ENCODE results near the gene SECISBP2. TPM values are rescaled to one million over a fixed set of nuclear protein-coding genes. Genes with fewer than 3 reads are reported as not detected.

SECISBP2 gene
- total RNA-seq, 1 donor from 2014 or later, result 118 TPM

DNA sequence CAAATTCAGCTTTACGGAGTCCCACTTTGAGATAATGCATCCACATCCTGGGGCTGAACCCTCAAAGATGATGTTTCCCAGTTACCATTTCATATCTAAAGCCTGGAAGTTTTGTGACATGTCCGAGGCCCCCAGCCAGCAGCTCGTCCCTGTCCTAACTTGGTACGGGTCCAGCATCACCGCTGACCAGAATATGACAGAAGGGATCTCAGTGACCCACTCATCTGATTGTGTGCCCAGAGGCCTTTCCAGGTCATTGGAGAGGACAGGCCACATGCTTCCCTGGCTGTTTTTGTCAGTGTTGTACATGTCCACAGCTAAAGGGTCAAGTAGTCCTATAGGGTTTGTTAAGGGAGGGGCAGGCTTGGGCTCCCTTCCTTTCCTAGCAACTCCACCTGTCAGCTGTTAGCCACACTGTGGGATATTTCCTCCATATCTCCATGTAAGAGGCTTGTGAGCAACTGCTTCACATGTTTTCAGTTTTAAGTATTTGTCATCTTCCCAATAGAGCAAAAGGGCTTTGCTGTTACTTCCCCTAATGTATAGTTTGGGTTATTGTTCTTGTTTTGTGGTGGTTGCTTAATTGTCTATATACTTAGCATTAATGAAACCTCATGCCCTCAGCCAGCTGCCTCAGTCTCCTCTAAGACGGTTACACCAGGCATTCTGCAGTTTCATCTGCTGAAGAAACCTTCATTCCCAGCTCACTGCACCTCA lies 33.4 kb downstream of the SECISBP2 start:
- DNase-seq (ENCODE audit: low spot score), result no peak
- no peaks in the 10 kb centered on the region for H3K9me3 ChIP-seq (ENCODE audit: low read depth)
- TF ChIP-seq EZH2 (IDR thresholded peaks at IDR 0.05) (no peak), EZH2phosphoT487 (IDR thresholded peaks at IDR 0.05) (no peak)
- TF ChIP-seq, protein P1, sequence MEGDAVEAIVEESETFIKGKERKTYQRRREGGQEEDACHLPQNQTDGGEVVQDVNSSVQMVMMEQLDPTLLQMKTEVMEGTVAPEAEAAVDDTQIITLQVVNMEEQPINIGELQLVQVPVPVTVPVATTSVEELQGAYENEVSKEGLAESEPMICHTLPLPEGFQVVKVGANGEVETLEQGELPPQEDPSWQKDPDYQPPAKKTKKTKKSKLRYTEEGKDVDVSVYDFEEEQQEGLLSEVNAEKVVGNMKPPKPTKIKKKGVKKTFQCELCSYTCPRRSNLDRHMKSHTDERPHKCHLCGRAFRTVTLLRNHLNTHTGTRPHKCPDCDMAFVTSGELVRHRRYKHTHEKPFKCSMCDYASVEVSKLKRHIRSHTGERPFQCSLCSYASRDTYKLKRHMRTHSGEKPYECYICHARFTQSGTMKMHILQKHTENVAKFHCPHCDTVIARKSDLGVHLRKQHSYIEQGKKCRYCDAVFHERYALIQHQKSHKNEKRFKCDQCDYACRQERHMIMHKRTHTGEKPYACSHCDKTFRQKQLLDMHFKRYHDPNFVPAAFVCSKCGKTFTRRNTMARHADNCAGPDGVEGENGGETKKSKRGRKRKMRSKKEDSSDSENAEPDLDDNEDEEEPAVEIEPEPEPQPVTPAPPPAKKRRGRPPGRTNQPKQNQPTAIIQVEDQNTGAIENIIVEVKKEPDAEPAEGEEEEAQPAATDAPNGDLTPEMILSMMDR (IDR thresholded peaks at IDR 0.05), result no peak

GRCh38 chr9:89352451-89352850 lies 34.2 kb downstream of the SECISBP2 start:
- H2AFZ ChIP-seq (replicated peaks), result no peak overlapping the region
- no peaks in the 10 kb centered on the region for H3K9me3 Mint-ChIP-seq
- no peak overlapping the region for H3K4me2 ChIP-seq
- no peaks in the 10 kb centered on the region for H3K4me1 Mint-ChIP-seq
- H3K27ac Mint-ChIP-seq, result no peak overlapping the region
- H3K27me3 Mint-ChIP-seq (ENCODE audit: insufficient read depth, low read depth), result peaks cover 2% of the 10 kb centered on the region
- no peak for DNase-seq (ENCODE audit: low spot score)
- peaks cover 53% of the 10 kb centered on the region for H3K36me3 Mint-ChIP-seq
- no peak overlapping the region for H3K27ac ChIP-seq
- H3K4me1 ChIP-seq, result no peaks in the 10 kb centered on the region
- no peaks in the 10 kb centered on the region for H3F3A ChIP-seq (ENCODE audit: low read depth)
- H3K4me3 ChIP-seq, result no peak overlapping the region
- H3K9me3 ChIP-seq (ENCODE audit: low read depth), result no peaks in the 10 kb centered on the region
- H3K79me2 ChIP-seq (ENCODE audit: low read depth), result no peaks in the 10 kb centered on the region
- H3K36me3 ChIP-seq, result peaks cover 4% of the 10 kb centered on the region
- no peak overlapping the region for H3K9ac ChIP-seq
- H3K4me3 Mint-ChIP-seq, result no peak overlapping the region
- H4K20me1 ChIP-seq (ENCODE audit: low read depth), result peaks cover 6% of the 10 kb centered on the region
- TF ChIP-seq EZH2 (IDR thresholded peaks at IDR 0.05) (no peak), EZH2phosphoT487 (IDR thresholded peaks at IDR 0.05) (no peak)
- TF ChIP-seq, protein P1 (IDR thresholded peaks at IDR 0.05), result no peak
- H3K27me3 ChIP-seq, result no peaks in the 10 kb centered on the region

More for the DNA sequence above, 33.4 kb downstream of the SECISBP2 start:
- Histone ChIP-seq H3K27me3 (no peaks in the 10 kb centered on the region), H3K9ac (no peak overlapping the region), H4K20me1 (ENCODE audit: low read depth) (peaks cover 6% of the 10 kb centered on the region), H3K27ac (no peak overlapping the region), H3K4me2 (no peak overlapping the region), H3K4me3 (no peak overlapping the region), H3F3A (ENCODE audit: low read depth) (no peaks in the 10 kb centered on the region), H3K36me3 (peaks cover 4% of the 10 kb centered on the region), H2AFZ (replicated peaks) (no peak overlapping the region), H3K79me2 (ENCODE audit: low read depth) (no peaks in the 10 kb centered on the region), H3K4me1 (no peaks in the 10 kb centered on the region)
- Mint-ChIP-seq H3K4me1 (no peaks in the 10 kb centered on the region), H3K27me3 (ENCODE audit: insufficient read depth, low read depth) (peaks cover 2% of the 10 kb centered on the region), H3K27ac (no peak overlapping the region), H3K4me3 (no peak overlapping the region), H3K9me3 (no peaks in the 10 kb centered on the region), H3K36me3 (peaks cover 54% of the 10 kb centered on the region)

GRCh38 chr9:89352874-89353649 lies 34.8 kb downstream of the SECISBP2 start:
- Histone ChIP-seq H4K20me1 (ENCODE audit: low read depth) (peaks cover 6% of the 10 kb centered on the region), H3F3A (ENCODE audit: low read depth) (no peaks in the 10 kb centered on the region), H3K4me2 (no peak overlapping the region), H3K4me3 (no peak overlapping the region), H3K79me2 (ENCODE audit: low read depth) (no peaks in the 10 kb centered on the region), H2AFZ (replicated peaks) (no peak overlapping the region), H3K27ac (no peak overlapping the region), H3K4me1 (no peaks in the 10 kb centered on the region), H3K36me3 (peaks cover 4% of the 10 kb centered on the region), H3K27me3 (no peaks in the 10 kb centered on the region), H3K9me3 (ENCODE audit: low read depth) (no peaks in the 10 kb centered on the region), H3K9ac (no peak overlapping the region)
- TF ChIP-seq, protein P1 (IDR thresholded peaks at IDR 0.05), result no peak
- no peak for TF ChIP-seq EZH2 (IDR thresholded peaks at IDR 0.05)
- TF ChIP-seq EZH2phosphoT487 (IDR thresholded peaks at IDR 0.05), result no peak
- DNase-seq (ENCODE audit: low spot score), result no peak
- no peaks in the 10 kb centered on the region for H3K4me1 Mint-ChIP-seq
- no peaks in the 10 kb centered on the region for H3K9me3 Mint-ChIP-seq
- peaks cover 2% of the 10 kb centered on the region for H3K27me3 Mint-ChIP-seq (ENCODE audit: insufficient read depth, low read depth)
- H3K27ac Mint-ChIP-seq, result no peak overlapping the region
- no peak overlapping the region for H3K4me3 Mint-ChIP-seq
- H3K36me3 Mint-ChIP-seq, result peaks cover 51% of the 10 kb centered on the region
